IgD-negative memory B cell (primary cell): ENCODE results near the gene NRG2. TPM values are rescaled to one million over a fixed set of nuclear protein-coding genes. Genes with fewer than 3 reads are reported as not detected.

Experiments
- H3K27ac Mint-ChIP-seq, 3 donors: one replicate each; pipeline ENCODE4 v1.8.0; 2020 to 2022; ENCODE audit warnings: mild to moderate bottlenecking in 3 of 3, mixed read lengths in 3 of 3, moderate library complexity in 1 of 3
- H3K27me3 Mint-ChIP-seq: one replicate; pipeline ENCODE4 v1.8.0; 2021; ENCODE audit warnings: mixed read lengths
- H3K36me3 Mint-ChIP-seq: one replicate; pipeline ENCODE4 v1.8.0; 2020; ENCODE audit warnings: mild to moderate bottlenecking, mixed read lengths
- H3K4me1 Mint-ChIP-seq, 3 donors: one replicate each; pipeline ENCODE4 v1.8.0; 2020 to 2022; ENCODE audit warnings: mixed read lengths in 3 of 3, mild to moderate bottlenecking in 1 of 3
- H3K4me3 Mint-ChIP-seq, 4 donors: one replicate each; pipeline ENCODE4 v1.8.0; 2020 to 2022; ENCODE audit warnings: mild to moderate bottlenecking in 4 of 4, mixed read lengths in 4 of 4, moderate library complexity in 3 of 4
- H3K9me3 Mint-ChIP-seq, 3 donors: one replicate each; pipeline ENCODE4 v1.8.0; 2020 to 2021; ENCODE audit warnings: mixed read lengths in 3 of 3, mild to moderate bottlenecking in 1 of 3
- polyA plus RNA-seq: library from polyadenylated mRNA; unstranded; fragments of 300-500 nt; fragmentation: Illumina TruSeq; gene quantifications from one replicate; pipeline ENCODE4 v1.2.3, GENCODE V29; 2021

NRG2 gene
- polyA plus RNA-seq, 1 donor from 2014 or later: not detected

DNA sequence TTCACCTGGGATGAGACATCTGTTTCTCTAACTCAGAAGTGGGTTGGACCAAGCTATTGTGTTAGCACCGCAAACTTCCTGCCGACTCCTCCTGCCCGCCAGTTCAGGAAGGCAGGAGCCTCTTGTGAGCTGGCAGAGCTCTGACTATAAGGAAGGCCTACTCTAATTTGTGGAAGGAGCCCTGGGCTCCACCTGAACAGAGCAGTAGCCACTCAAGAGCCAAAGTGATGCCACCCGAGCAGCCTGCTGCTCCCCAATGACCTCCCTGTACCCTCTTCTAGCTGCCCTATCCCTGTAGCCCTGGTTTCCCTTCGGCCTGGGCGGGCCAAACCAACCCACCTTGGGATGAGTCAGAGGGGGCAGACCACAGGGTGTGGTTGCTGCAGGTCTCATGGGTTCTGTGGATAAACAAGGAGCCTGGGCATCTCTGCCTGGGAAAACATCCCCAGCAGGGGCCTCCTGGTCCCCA, 165.9 kb downstream of the NRG2 start:
- Mint-ChIP-seq H3K9me3 (peaks cover 0 to 7% (median 4%) of the 10 kb centered on the region in 3 donors), H3K4me3 (no peak overlapping the region), H3K27me3 (peaks cover 15% of the 10 kb centered on the region), H3K36me3 (peaks cover 3% of the 10 kb centered on the region), H3K4me1 (peaks cover 0 to 2% (median 0%) of the 10 kb centered on the region in 3 donors), H3K27ac (no peak overlapping the region)

DNA sequence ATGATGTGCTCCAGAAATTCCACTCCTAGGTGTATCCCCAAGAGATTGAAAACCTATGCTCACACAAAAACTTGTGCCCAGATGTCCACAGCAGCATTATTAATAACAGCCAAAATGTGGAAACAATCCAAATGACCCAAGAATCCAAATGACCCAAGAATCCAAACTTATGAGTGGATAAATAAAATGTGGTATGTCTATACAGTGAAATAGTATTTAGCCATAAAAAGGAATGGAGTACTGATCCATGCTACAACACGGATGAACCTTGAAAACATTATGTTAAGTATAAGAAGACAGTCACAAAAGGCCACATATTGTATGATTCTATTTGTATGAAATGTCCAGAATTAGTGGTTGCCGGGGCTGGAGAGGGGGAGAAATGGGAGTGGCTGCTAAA, 167.1 kb downstream of the NRG2 start:
- H3K27me3 Mint-ChIP-seq: peaks cover 19% of the 10 kb centered on the region
- peaks cover 0 to 7% (median 4%) of the 10 kb centered on the region in 3 donors for H3K9me3 Mint-ChIP-seq
- H3K4me1 Mint-ChIP-seq: no peaks in the 10 kb centered on the region
- no peak overlapping the region for H3K27ac Mint-ChIP-seq
- peaks cover 3% of the 10 kb centered on the region for H3K36me3 Mint-ChIP-seq
- H3K4me3 Mint-ChIP-seq: no peak overlapping the region

DNA sequence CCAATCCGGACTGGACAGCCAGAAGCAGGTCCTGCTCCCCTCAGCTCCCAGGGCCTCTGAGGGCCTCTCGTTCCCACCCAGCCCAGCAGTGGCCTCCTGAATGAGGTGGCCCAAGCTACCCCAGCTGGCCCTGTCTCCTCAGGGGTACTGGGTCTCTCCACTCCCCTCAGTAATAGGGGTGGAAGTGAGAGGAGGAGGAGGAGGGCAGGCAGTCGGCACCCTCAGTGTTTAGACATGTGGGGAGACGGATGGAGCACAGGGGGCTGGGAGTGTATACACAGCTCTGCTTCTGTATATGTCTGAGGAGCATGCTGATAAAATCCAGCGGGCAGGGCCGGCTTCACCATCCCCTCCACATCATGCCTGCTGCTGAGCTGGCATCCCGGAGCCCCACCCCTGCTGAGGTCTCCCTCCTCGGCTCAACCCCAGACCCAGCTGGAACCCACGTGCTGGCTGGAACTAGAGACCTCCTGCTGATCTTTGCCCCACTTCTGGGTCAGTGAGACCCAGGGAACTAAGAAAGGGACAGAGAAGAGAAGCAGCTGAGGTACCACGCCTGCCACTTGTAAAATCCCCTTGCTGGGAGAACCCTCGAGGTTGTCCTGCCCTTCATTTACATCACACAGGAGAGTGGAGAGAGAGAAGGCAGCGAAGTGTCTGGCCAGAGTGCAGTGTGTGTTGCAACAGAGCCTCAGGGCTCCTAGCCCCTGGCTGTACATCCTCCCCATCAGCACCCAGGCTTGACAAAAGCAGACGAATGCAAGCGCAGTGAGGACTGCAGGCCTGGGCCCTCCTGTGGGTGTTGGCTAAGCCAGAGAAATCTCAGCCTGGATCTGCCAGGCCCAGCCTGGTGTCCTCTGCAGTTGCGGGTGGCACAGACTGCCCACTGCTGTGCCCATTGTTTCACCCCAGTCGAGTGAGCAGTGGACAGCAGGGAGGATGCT, 170.0 kb downstream of the NRG2 start:
- Mint-ChIP-seq H3K4me3 (no peak overlapping the region), H3K9me3 (peaks cover 0 to 7% (median 2%) of the 10 kb centered on the region in 3 donors), H3K27me3 (peaks cover 22% of the 10 kb centered on the region), H3K4me1 (no peaks in the 10 kb centered on the region), H3K36me3 (peaks cover 5% of the 10 kb centered on the region), H3K27ac (no peak overlapping the region)

DNA sequence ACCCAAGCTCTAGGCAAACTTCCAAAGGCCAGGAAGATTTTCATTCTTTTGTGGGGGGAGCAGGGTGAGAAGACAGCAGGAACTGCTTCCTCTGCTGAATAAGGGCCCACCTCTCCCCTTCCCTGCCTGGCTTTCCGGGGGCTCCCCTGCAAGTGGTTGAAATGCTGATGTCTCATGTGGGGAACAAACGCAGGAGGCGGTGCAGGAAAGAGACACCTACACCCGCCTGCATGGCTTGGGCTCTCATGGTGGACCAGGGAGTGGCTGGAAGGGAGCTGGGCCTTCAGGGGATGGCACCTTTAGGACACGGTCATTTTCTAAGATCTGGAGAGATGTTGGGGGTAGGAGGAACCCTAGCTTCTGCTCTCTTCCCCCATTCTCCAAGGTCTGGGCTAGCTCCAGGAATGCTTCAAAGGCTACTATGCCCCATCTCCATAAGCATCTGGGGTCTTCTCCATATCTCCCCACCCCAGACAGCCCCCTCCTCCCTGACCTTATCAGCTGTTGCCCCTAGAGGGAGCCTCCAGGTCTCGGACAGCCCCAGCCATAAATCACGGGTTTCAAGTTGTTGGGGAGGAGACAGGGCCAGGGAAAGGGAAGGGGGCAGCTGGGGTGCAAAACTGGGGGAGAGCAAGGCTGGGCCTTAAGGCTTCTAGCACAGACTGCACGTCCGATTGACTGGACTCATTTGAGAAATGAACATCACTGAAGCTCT, 170.9 kb downstream of the NRG2 start:
- Mint-ChIP-seq H3K4me3 (no peak overlapping the region), H3K36me3 (peaks cover 5% of the 10 kb centered on the region), H3K9me3 (peaks cover 0 to 7% (median 2%) of the 10 kb centered on the region in 3 donors), H3K27me3 (peaks cover 24% of the 10 kb centered on the region), H3K4me1 (no peaks in the 10 kb centered on the region), H3K27ac (no peak overlapping the region)

DNA sequence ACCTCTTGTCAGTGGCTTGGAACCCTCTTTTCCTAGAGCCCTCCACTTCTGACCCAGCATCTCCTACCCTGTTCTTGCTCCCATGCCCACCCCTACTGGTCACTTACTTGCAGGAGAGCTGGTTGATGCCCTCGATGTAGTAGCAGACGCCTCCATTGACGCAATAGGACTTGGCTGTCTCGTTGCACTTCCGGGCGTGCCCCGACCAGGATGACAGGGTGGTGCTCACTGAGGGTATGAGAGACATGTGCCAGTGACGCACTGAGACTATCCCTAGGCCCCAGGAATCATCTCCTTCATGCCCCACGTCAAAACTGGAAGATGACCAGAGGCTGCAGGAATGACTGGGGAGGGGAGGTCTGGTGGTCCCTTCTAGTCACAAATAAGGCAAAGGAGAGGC, 171.5 kb downstream of the NRG2 start:
- Mint-ChIP-seq H3K27ac (no peak overlapping the region), H3K36me3 (peaks cover 5% of the 10 kb centered on the region), H3K4me1 (no peaks in the 10 kb centered on the region), H3K9me3 (peaks cover 0 to 7% (median 2%) of the 10 kb centered on the region in 3 donors), H3K27me3 (peaks cover 26% of the 10 kb centered on the region), H3K4me3 (no peak overlapping the region)

DNA sequence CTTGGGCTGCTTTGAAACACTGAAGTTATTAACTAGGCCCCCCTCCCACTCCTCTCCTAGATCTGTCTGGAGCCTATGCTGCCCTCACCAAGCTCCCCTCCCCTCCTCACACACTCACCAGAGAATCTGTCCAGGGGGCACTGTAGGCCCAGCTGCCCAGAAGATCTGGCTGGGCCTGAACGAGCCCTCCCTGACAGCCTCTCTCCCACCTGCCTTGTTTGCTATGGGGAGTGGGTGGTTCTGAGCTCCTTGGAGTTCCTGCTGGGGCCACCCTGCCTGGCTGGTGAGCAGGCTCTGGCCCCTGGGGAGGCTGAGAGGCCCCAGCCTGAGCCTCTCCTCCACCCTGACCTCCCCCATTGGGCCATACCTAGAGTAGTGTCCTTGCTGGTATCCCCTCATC, 172.4 kb downstream of the NRG2 start:
- peaks cover 27% of the 10 kb centered on the region for H3K27me3 Mint-ChIP-seq
- no peaks in the 10 kb centered on the region for H3K4me1 Mint-ChIP-seq
- no peak overlapping the region for H3K4me3 Mint-ChIP-seq
- peaks cover 2% of the 10 kb centered on the region for H3K36me3 Mint-ChIP-seq
- no peak overlapping the region for H3K27ac Mint-ChIP-seq
- peaks cover 0 to 2% (median 2%) of the 10 kb centered on the region in 3 donors for H3K9me3 Mint-ChIP-seq

DNA sequence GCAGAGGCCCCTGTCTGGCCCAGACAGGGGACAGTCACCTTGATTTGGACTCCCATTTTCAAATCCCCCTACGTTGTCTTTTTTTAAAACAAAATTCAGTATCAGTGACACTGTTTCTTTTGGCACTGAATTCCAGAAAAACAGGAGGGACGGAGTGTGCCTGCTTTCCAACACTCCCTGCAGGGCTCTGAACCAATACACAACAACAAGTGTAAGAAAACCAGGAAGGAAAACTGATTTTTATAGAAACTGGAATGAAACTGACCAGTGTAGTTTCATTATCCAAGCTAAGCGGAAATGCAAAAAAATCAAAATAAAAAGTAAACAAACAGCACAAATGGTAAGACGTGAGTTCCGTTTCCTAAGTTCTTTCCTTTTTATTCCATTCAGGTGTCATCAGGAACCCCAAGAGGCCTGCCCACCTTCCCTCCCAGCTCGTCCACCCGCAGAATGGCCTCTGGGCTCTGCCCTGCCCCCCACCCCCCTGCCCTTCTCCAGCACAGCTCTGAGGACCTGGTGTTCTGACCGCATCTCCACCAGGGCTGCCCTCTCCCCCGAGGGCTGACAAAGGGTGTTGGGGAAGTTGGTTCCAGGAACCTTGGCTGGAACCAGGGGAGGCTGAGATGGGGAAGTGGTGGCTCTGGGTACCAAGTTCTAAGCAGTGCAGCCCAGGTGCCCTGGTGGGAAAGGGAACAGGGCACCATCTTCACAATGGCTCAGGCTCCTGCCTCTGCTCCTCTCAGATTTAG, 173.9 kb downstream of the NRG2 start:
- Mint-ChIP-seq H3K4me3 (no peak overlapping the region), H3K9me3 (no peaks in the 10 kb centered on the region), H3K36me3 (peaks cover 2% of the 10 kb centered on the region), H3K27ac (no peak overlapping the region), H3K27me3 (peaks cover 21% of the 10 kb centered on the region), H3K4me1 (no peaks in the 10 kb centered on the region)

DNA sequence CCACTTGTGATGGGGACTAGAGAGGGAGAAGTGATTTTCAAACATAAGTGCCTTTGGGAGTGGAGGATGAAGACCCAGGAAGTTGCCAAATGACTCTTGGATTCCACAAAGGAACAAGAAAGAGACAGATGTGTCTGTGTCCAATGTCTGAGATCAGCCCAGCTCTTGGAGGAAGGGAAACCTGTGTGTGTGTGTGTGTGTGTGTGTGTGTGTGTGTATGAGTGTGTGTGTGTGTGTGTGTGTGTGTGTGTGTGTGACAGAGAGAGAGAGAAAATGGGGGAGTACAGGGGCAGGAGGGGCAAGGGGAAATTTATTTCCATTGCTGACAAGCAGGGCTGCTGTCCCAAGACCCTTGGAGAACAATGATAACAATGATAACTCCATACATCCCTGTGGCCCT, 175.5 kb downstream of the NRG2 start:
- Mint-ChIP-seq H3K4me3 (no peak overlapping the region), H3K27ac (peak overlapping the region in 1 of 3 donors; percentile 45), H3K9me3 (no peaks in the 10 kb centered on the region), H3K4me1 (peaks cover 0 to 3% (median 3%) of the 10 kb centered on the region in 3 donors), H3K36me3 (peaks cover 2% of the 10 kb centered on the region), H3K27me3 (peaks cover 14% of the 10 kb centered on the region)

DNA sequence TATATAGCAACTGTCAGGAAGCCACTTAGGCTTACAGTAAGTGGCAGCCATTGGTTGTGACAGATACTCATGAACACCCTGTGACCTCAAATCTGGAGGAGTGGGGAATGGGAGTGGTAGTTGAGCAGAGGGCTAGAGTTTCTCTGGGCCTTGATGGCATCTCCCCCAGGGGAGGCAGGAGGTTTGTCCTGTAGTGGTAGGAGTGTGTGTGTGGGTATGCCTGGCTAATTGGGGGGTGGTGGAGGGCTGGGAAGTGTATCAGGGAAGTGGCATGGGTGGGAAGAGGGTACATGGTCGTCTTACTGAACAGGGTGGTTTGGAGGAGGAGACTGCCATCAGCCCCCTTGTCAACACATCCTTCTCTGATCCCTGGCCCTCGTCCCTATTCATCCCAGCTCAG, 176.0 kb downstream of the NRG2 start:
- Mint-ChIP-seq H3K4me3 (no peak overlapping the region), H3K4me1 (peaks cover 0 to 7% (median 5%) of the 10 kb centered on the region in 3 donors), H3K36me3 (peaks cover 2% of the 10 kb centered on the region), H3K9me3 (no peaks in the 10 kb centered on the region), H3K27me3 (peaks cover 14% of the 10 kb centered on the region), H3K27ac (no peak overlapping the region)

DNA sequence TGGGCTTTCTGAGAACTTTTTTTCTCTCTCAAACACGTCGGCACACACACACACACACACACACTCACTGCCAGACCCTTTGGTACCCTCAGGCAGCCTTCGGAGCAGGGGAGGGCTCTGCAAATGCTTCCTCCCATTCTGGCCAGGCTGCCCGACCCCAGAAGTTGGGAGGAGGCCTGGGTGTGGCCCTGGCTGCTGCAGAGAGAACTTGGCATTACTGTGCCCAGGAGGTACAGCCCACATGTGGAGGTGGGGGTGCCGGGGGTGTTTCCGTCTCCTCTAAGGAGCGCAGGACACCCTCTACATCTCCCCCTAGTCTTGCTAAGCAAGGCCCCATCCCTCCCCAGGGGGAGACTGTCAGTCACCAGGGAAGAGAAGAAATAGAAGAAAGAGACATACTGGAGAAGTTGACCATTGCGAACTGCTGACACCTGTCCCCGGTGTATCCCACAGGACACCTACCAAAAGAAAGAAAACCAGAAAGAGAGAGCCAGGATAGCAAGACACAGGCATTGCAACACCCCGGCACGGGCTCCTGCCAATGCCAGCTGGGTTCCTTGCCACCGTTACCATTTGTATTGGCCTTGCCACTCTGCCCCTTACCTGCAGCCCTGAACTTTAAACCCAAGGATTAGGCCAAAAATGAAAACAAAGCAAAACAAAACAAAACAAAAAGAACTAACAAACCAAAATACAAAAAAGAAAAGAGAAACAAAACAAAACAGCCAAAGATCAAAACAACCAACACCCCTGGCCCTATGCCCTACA, 178.2 kb downstream of the NRG2 start:
- H3K9me3 Mint-ChIP-seq: no peaks in the 10 kb centered on the region
- peaks cover 9% of the 10 kb centered on the region for H3K27me3 Mint-ChIP-seq
- no peak overlapping the region for H3K27ac Mint-ChIP-seq
- peaks cover 2% of the 10 kb centered on the region for H3K36me3 Mint-ChIP-seq
- H3K4me3 Mint-ChIP-seq: no peak overlapping the region
- H3K4me1 Mint-ChIP-seq: peaks cover 0 to 7% (median 5%) of the 10 kb centered on the region in 3 donors

DNA sequence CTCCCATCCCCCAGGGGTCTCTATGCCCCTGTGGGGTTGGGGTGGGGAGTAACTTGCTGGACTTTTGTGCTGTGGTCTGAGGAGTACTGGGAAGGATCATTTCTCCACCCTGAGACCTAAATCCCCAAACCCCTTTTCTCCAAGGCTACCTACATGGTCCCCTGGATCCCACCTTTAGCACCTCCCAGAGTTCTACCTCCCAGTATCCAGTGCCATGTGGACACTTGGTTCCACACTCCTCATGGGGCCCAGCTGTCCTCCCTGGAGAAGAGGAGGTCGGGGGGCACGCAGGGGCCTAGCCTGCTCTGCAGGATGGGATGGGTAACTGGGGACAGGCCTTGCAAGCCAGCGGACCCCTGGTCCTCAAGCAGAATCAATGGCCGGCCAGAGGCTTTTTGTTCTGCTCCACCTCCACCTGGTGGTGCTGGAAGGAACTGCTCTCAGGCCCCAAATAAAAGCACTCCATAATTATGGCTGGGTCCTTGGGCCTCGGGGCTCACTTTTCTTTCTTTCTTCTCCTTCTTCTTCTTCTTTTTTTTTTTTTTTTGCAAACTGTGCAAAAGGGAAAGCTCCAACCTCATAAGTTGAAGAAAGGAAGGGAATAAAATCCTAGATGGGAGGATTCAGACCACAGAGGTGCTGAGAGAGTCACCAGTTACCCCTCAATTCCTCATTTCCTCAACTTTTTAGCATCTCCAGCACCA, 179.1 kb downstream of the NRG2 start:
- Mint-ChIP-seq H3K4me3 (no peak overlapping the region), H3K9me3 (no peaks in the 10 kb centered on the region), H3K4me1 (peaks cover 0 to 7% (median 5%) of the 10 kb centered on the region in 3 donors), H3K27me3 (peaks cover 14% of the 10 kb centered on the region), H3K27ac (no peak overlapping the region), H3K36me3 (peaks cover 3% of the 10 kb centered on the region)

DNA sequence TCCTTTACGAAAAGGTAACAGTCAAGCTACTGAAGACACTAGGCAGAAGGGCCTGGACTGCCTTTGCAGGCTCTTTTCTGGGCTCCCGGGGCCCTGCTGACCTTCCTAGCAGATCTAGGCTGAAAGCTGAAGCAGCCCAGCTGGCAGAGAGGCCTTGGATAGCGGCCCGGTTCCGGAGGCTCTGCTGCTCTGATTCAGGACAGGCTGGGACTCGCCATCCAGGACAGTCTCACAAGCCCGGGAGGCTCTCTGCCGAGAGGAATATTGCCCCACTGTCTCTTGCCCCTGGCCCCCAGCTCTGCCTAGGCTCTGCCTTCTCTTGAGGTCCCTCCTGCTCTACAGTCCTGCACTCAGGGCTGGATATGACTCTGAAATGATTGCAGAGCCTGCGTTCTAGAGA, 179.7 kb downstream of the NRG2 start:
- Mint-ChIP-seq H3K27ac (no peak overlapping the region), H3K4me3 (no peak overlapping the region), H3K9me3 (no peaks in the 10 kb centered on the region), H3K36me3 (peaks cover 2% of the 10 kb centered on the region), H3K4me1 (peaks cover 0 to 7% (median 5%) of the 10 kb centered on the region in 3 donors), H3K27me3 (peaks cover 14% of the 10 kb centered on the region)

DNA sequence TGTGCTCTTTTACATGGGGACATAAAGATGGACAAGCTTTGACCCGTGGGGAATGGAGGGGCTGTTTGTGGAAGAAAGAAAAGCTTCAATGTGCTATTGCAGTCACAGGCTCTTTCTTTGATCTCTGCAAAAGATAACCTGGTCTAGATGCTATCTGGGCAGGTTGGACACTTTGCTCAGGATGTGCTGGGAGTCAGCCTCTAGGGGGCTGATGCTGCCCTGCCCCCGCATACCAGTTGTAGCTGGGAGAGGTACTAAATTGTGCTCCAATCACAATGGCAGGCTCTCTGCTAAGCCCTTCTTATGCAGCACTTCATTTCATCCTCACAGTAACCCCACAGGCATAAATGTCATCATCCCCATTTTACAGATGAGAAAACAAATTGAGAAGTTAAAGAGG, 180.3 kb downstream of the NRG2 start:
- Mint-ChIP-seq H3K9me3 (no peaks in the 10 kb centered on the region), H3K4me1 (peaks cover 0 to 7% (median 5%) of the 10 kb centered on the region in 3 donors), H3K4me3 (peak overlapping the region in 1 of 4 donors; percentile 43), H3K36me3 (peaks cover 2% of the 10 kb centered on the region), H3K27ac (no peak overlapping the region), H3K27me3 (peaks cover 11% of the 10 kb centered on the region)

DNA sequence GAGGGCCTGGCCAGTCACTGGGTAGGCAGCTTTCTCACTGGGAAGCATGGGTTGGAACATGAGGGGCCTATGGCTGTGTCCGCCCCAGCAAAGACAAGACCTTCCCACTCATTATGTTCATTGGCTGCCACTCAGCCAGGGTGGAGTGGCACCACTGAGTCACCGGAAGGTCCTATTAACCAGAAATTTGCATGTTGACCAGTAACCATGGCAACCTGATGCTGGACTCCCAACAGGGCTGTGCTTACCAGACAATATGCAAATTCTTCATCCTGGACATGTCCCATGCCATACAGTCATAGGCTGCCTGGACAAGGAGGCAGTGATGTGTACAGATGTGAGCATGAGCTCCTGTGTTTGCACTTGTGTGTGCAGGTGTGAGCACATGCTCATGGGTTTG, 180.8 kb downstream of the NRG2 start:
- Mint-ChIP-seq H3K9me3 (no peaks in the 10 kb centered on the region), H3K36me3 (peaks cover 2% of the 10 kb centered on the region), H3K27ac (no peak overlapping the region), H3K27me3 (peaks cover 11% of the 10 kb centered on the region), H3K4me3 (no peak overlapping the region), H3K4me1 (peaks cover 0 to 7% (median 5%) of the 10 kb centered on the region in 3 donors)
